Ascending aorta (tissue), 2 donors: Measurements from ENCODE around the gene ATG16L1. TPM values are rescaled to one million over a fixed set of nuclear protein-coding genes. Genes with fewer than 3 reads are reported as not detected.

Experiments used
- DNase-seq, 2 donors: peaks; one replicate each; pipeline ENCODE4 v3.0.0-alpha.2; 2019; ENCODE audit warnings: low spot score in 2 of 2
- H3K27ac ChIP-seq, 2 donors: fragments of 200-600 bp; sonication (generic); one replicate each; pipeline ENCODE4 v1.5.1; 2016 to 2017; ENCODE audit warnings: mild to moderate bottlenecking in 1 of 2
- H3K27me3 ChIP-seq: fragments of 200-600 bp; sonication (generic); one replicate; pipeline ENCODE4 v1.5.1; 2017
- H3K36me3 ChIP-seq, 2 donors: fragments of 200-600 bp; sonication (generic); one replicate each; pipeline ENCODE4 v1.5.1; 2016
- H3K4me1 ChIP-seq, 2 donors: fragments of 200-600 bp; sonication (generic); one replicate each; pipeline ENCODE4 v1.5.1; 2016 to 2017; ENCODE audit warnings: mild to moderate bottlenecking in 1 of 2
- H3K4me3 ChIP-seq, 2 donors: fragments of 200-600 bp; sonication (generic); one replicate each; pipeline ENCODE4 v1.5.1; 2016 to 2017; ENCODE audit warnings: mild to moderate bottlenecking in 1 of 2
- H3K9me3 ChIP-seq, 2 donors: fragments of 200-600 bp; sonication (generic); one replicate each; pipeline ENCODE4 v1.5.1; 2016
- CTCF ChIP-seq, 3 experiments: fragments of 200-600 bp in 2 of 3; fragments of 450-650 bp in 1 of 3; sonication (generic) in 2 of 3; IDR thresholded peaks; one replicate each; pipeline ENCODE4 v1.5.1; 2016 to 2019; ENCODE audit warnings: antibody characterized with exemption in 3 of 3, mild to moderate bottlenecking in 1 of 3, moderate library complexity in 1 of 3
- intact Hi-C: fragments of 100-400 bp; cut with DNase I; formaldehyde crosslinking; loops from one replicate; pipeline ENCODE4 v1.15.1; 2023
- total RNA-seq: library from RNA; depleted of rRNA; stranded (reverse); fragments of >200 nt; gene quantifications from one replicate; pipeline ENCODE4 v1.1.0, GENCODE V29; 2016

ATG16L1 gene
- total RNA-seq, result 28.1 TPM

GRCh38 chr2:233251306-233252116 is at the start of gene ATG16L1:
Gene ATG16L1 (plus strand): TSS chr2:233251673. CDS start chr2:233251828, 155 bp downstream.
- peaks cover 3 to 4% of the 10 kb centered on the region in 2 donors for H3K36me3 ChIP-seq
- H3K9me3 ChIP-seq, result no peaks in the 10 kb centered on the region
- peak within 1 kb of the TSS; percentile 71 to 88 for H3K27ac ChIP-seq
- peak; percentile 78 to 97 for DNase-seq
- intact Hi-C loops, result loop anchor here (1.0 to 5.0 kb wide), 7 partner anchors 154 to 701 kb away; partner anchors contain the start of genes EIF4E2, GIGYF2, TIGD1 and USP40
- H3K4me3 ChIP-seq, result peak within 1 kb of the TSS; percentile 68 to 79
- peaks cover 3 to 14% of the 10 kb centered on the region in 2 donors for H3K4me1 ChIP-seq
- TF ChIP-seq CTCF (IDR thresholded peaks at IDR 0.05), result peak; percentile 93 to 96 (median 94)
- H3K27me3 ChIP-seq, result no peaks in the 10 kb centered on the region

- H3K4me1 ChIP-seq, result no peaks in the 10 kb centered on the region
- intact Hi-C loops, result no loop called here
Observed at GRCh38 chr2:233202531-233202944, 48.9 kb upstream of the ATG16L1 start.

GRCh38 chr2:233203060-233203459 is 48.4 kb upstream of the ATG16L1 start:
- Histone ChIP-seq H3K27ac (no peak overlapping the region), H3K36me3 (no peaks in the 10 kb centered on the region), H3K4me1 (no peaks in the 10 kb centered on the region), H3K4me3 (no peak overlapping the region), H3K9me3 (no peaks in the 10 kb centered on the region), H3K27me3 (no peaks in the 10 kb centered on the region)
- intact Hi-C loops, result no loop called here
- DNase-seq, result no peak
- TF ChIP-seq CTCF (IDR thresholded peaks at IDR 0.05), result no peak

More at GRCh38 chr2:233202531-233202944, 48.9 kb upstream of the ATG16L1 start:
- no peaks in the 10 kb centered on the region for H3K27me3 ChIP-seq
- no peaks in the 10 kb centered on the region for H3K9me3 ChIP-seq
- H3K27ac ChIP-seq, result no peak overlapping the region
- no peaks in the 10 kb centered on the region for H3K36me3 ChIP-seq
- DNase-seq, result no peak
- no peak overlapping the region for H3K4me3 ChIP-seq
- TF ChIP-seq CTCF (IDR thresholded peaks at IDR 0.05), result no peak

- no peak for TF ChIP-seq CTCF (IDR thresholded peaks at IDR 0.05)
- intact Hi-C loops, result no loop called here
- Histone ChIP-seq H3K4me3 (no peak overlapping the region), H3K9me3 (no peaks in the 10 kb centered on the region), H3K36me3 (no peaks in the 10 kb centered on the region), H3K27ac (no peak overlapping the region), H3K27me3 (no peaks in the 10 kb centered on the region), H3K4me1 (peaks cover 1% of the 10 kb centered on the region in 2 donors)
- DNase-seq, result no peak
Observed at GRCh38 chr2:233204286-233204936, 47.1 kb upstream of the ATG16L1 start.

GRCh38 chr2:233208382-233209116 is 42.9 kb upstream of the ATG16L1 start:
- Histone ChIP-seq H3K27me3 (no peaks in the 10 kb centered on the region), H3K9me3 (no peaks in the 10 kb centered on the region), H3K4me3 (no peak overlapping the region), H3K27ac (no peak overlapping the region), H3K4me1 (peaks cover 8 to 12% of the 10 kb centered on the region in 2 donors), H3K36me3 (no peaks in the 10 kb centered on the region)
- intact Hi-C loops, result no loop called here
- no peak for DNase-seq
- TF ChIP-seq CTCF (IDR thresholded peaks at IDR 0.05), result no peak
